ENCODE data around the gene UGT1A8.
"Not testable (repeated sequence)": the region's sequence is repeated elsewhere in the genome, so short reads cannot be mapped to it uniquely, and the experiment has no call there.

UGT1A8 gene

GRCh38 chr2:233643128-233643527, 25.7 kb downstream of the UGT1A8 start:
- no peak for DNase-seq

- not testable (repeated sequence) for DNase-seq
Observed at GRCh38 chr2:233646033-233646432, 28.6 kb downstream of the UGT1A8 start.

- DNase-seq = no peak
Observed at GRCh38 chr2:233650981-233651380, 33.5 kb downstream of the UGT1A8 start.

- DNase-seq = no peak
Observed at GRCh38 chr2:233651430-233651829, 34.0 kb downstream of the UGT1A8 start.

- no peak for DNase-seq
Observed at GRCh38 chr2:233654501-233654900, 37.1 kb downstream of the UGT1A8 start.

GRCh38 chr2:233655043-233655442, 37.6 kb downstream of the UGT1A8 start:
- no peak for DNase-seq

GRCh38 chr2:233655943-233656342, 38.5 kb downstream of the UGT1A8 start:
- DNase-seq = not testable (repeated sequence)

GRCh38 chr2:233656443-233656842, 39.0 kb downstream of the UGT1A8 start:
- DNase-seq = no peak

- no peak for DNase-seq
Observed at GRCh38 chr2:233658610-233659009, 41.2 kb downstream of the UGT1A8 start.

- no peak for DNase-seq
Observed at GRCh38 chr2:233663911-233664310, 46.5 kb downstream of the UGT1A8 start.

GRCh38 chr2:233668605-233669260, 51.3 kb downstream of the UGT1A8 start:
- DNase-seq = no peak

GRCh38 chr2:233671290-233672161, 54.1 kb downstream of the UGT1A8 start, which contains the start of gene UGT1A9:
Gene UGT1A9, plus strand, starts transcription at chr2:233671898. Its CDS starts 37 bp downstream, at chr2:233671935.
- no peak for DNase-seq

GRCh38 chr2:233672886-233673285, 55.5 kb downstream of the UGT1A8 start:
- DNase-seq = no peak

- no peak for DNase-seq
Observed at GRCh38 chr2:233673896-233674295, 56.5 kb downstream of the UGT1A8 start.

GRCh38 chr2:233674314-233674713, 56.9 kb downstream of the UGT1A8 start:
- DNase-seq = no peak

- DNase-seq = no peak
Observed at GRCh38 chr2:233674995-233675394, 57.6 kb downstream of the UGT1A8 start.

GRCh38 chr2:233676046-233676445, 58.6 kb downstream of the UGT1A8 start:
- no peak for DNase-seq

- DNase-seq = no peak
Observed at GRCh38 chr2:233679196-233679595, 61.8 kb downstream of the UGT1A8 start.

GRCh38 chr2:233680361-233681045, 63.1 kb downstream of the UGT1A8 start:
- DNase-seq = no peak

- no peak for DNase-seq
Observed at GRCh38 chr2:233681521-233682099, 64.2 kb downstream of the UGT1A8 start, which contains the start of gene UGT1A7. Gene UGT1A7, plus strand, starts transcription at chr2:233681901. Its CDS starts 37 bp downstream, at chr2:233681938.

GRCh38 chr2:233684640-233685039, 67.2 kb downstream of the UGT1A8 start:
- no peak for DNase-seq

GRCh38 chr2:233686928-233687327, 69.5 kb downstream of the UGT1A8 start:
- DNase-seq = no peak

- DNase-seq = no peak
Observed at GRCh38 chr2:233688341-233688740, 70.9 kb downstream of the UGT1A8 start.
